Esophagus squamous epithelium (tissue), 5 donors: ENCODE results near the gene RNF215. TPM values are rescaled to one million over a fixed set of nuclear protein-coding genes. Genes with fewer than 3 reads are reported as not detected.
A peak's percentile ranks its signal among the peaks of the same experiment; 100 is the strongest.

Experiments
- DNase-seq: peaks from one replicate; lab custom pipeline; 2025; lab: John Stamatoyannopoulos, UW
- H3K27ac ChIP-seq, 4 donors: fragments of 200-600 bp; sonication (generic); one replicate each; pipeline ENCODE4 v1.5.1; 2016 to 2019; ENCODE audit warnings: mild to moderate bottlenecking in 1 of 4
- H3K27me3 ChIP-seq, 4 donors: fragments of 200-600 bp; sonication (generic); 1 replicate in 3 of 4; 2 replicates in 1 of 4; pipeline versions ENCODE4 v1.5.1 to v1.6.0; 2017 to 2021; ENCODE audit warnings: antibody characterized with exemption in 1 of 4
- H3K36me3 ChIP-seq, 3 donors: fragments of 200-600 bp; sonication (generic); one replicate each; pipeline ENCODE4 v1.5.1; 2016 to 2019
- H3K4me1 ChIP-seq, 3 donors: fragments of 200-600 bp; sonication (generic); one replicate each; pipeline ENCODE4 v1.5.1; 2017 to 2019
- H3K4me3 ChIP-seq, 4 donors: fragments of 200-600 bp; sonication (generic); 1 replicate in 3 of 4; 2 replicates in 1 of 4; pipeline ENCODE4 v1.5.1; 2016 to 2019; ENCODE audit warnings: mild to moderate bottlenecking in 2 of 4, moderate library complexity in 1 of 4
- H3K9me3 ChIP-seq, 3 donors: fragments of 200-600 bp; sonication (generic); one replicate each; pipeline ENCODE4 v1.5.1; 2016 to 2019
- CTCF ChIP-seq, 6 experiments: fragments of 450-650 bp in 4 of 6; fragments of 200-600 bp in 2 of 6; sonication (generic) in 2 of 6; IDR thresholded peaks; one replicate each; pipeline ENCODE4 v1.5.1; 2016 to 2019; ENCODE audit warnings: antibody characterized with exemption in 6 of 6, mild to moderate bottlenecking in 4 of 6, moderate library complexity in 4 of 6
- POLR2A ChIP-seq, 4 donors: fragments of 450-650 bp; IDR thresholded peaks; one replicate each; pipeline ENCODE4 v1.6.1; 2017; ENCODE audit warnings: antibody characterized with exemption in 4 of 4, mild to moderate bottlenecking in 4 of 4, moderate library complexity in 3 of 4
- WGBS, 2 donors: methylation state at CpG; one replicate each; pipeline ENCODE4 v1.1.5; 2018; 5-methylcytosine and 5-hydroxymethylcytosine counted together
- intact Hi-C: fragments of 100-400 bp; cut with DNase I; formaldehyde crosslinking; loops from one replicate; pipeline ENCODE4 v1.15.0; 2022
- total RNA-seq, 4 donors: library from RNA; depleted of rRNA; stranded (reverse); fragments of >200 nt; gene quantifications; one replicate each; pipeline ENCODE4 v1.1.0, GENCODE V29; 2016
- donor health status: DM: yes; HTN: yes; CAD: no.

Gene RNF215
- total RNA-seq, 4 donors from 2014 or later, result 2.3 to 8.4 (median 3.9) TPM

- no peaks in the 10 kb centered on the region for H3K9me3 ChIP-seq
- H3K4me3 ChIP-seq, result no peak overlapping the region
- no peak for DNase-seq
- no peak overlapping the region for H3K27ac ChIP-seq
- intact Hi-C loops, result loop anchor here (5.0 kb wide), 1 partner anchor 35 kb away; the partner anchor contains the start of gene MTFP1
- H3K4me1 ChIP-seq, result peaks cover 6 to 32% (median 10%) of the 10 kb centered on the region in 3 donors
- TF ChIP-seq CTCF (IDR thresholded peaks at IDR 0.05) (no peak), POLR2A (IDR thresholded peaks at IDR 0.05) (no peak)
- H3K27me3 ChIP-seq, result peaks cover 0 to 22% (median 0%) of the 10 kb centered on the region in 4 donors
- WGBS, 2 donors, result 51 to 61% methylated on average over 5 to 9 of the region's 9 CpGs
- H3K36me3 ChIP-seq, result no peaks in the 10 kb centered on the region
Observed at GRCh38 chr22:30392661-30393321, 5.6 kb upstream of the RNF215 start.

GRCh38 chr22:30390974-30391691 lies 3.9 kb upstream of the RNF215 start:
- TF ChIP-seq CTCF (IDR thresholded peaks at IDR 0.05) (peak; percentile 84 to 94 (median 88)), POLR2A (IDR thresholded peaks at IDR 0.05) (no peak)
- H3K27me3 ChIP-seq, result peaks cover 0 to 11% (median 0%) of the 10 kb centered on the region in 4 donors
- DNase-seq, result no peak
- H3K4me1 ChIP-seq, result peaks cover 10 to 29% (median 12%) of the 10 kb centered on the region in 3 donors
- intact Hi-C loops, result loop anchor here (2.0 to 5.0 kb wide), 2 partner anchors 36 to 94 kb away; partner anchors contain the start of gene MTFP1
- WGBS, 2 donors, result 49 to 65% methylated on average over 3 of the region's 5 CpGs
- no peaks in the 10 kb centered on the region for H3K36me3 ChIP-seq
- no peak overlapping the region for H3K27ac ChIP-seq
- no peaks in the 10 kb centered on the region for H3K9me3 ChIP-seq
- no peak overlapping the region for H3K4me3 ChIP-seq

GRCh38 chr22:30386608-30386959 lies 627 bp downstream of the RNF215 start:
- Histone ChIP-seq H3K4me3 (peak overlapping the region; percentile 42 to 85 (median 58)), H3K27me3 (no peaks in the 10 kb centered on the region), H3K9me3 (no peaks in the 10 kb centered on the region), H3K4me1 (peaks cover 12 to 19% (median 12%) of the 10 kb centered on the region in 3 donors), H3K36me3 (peaks cover 0 to 29% (median 0%) of the 10 kb centered on the region in 3 donors), H3K27ac (peak overlapping the region; percentile 75 to 94 (median 86))
- intact Hi-C loops, result loop anchor here (5.0 to 10.0 kb wide), 2 partner anchors 99 to 282 kb away; partner anchors contain the start of gene CASTOR1
- 80% methylated on average over 1 of the region's 10 CpGs; no CpG with 5 or more reads in 1 of the 2 donors for WGBS, 2 donors
- TF ChIP-seq POLR2A (IDR thresholded peaks at IDR 0.05), result no peak
- no peak for TF ChIP-seq CTCF (IDR thresholded peaks at IDR 0.05)
- DNase-seq, result no peak

- H3K27ac ChIP-seq, result no peak overlapping the region
- TF ChIP-seq POLR2A (IDR thresholded peaks at IDR 0.05) (no peak), CTCF (IDR thresholded peaks at IDR 0.05) (no peak)
- peaks cover 12 to 19% (median 12%) of the 10 kb centered on the region in 3 donors for H3K4me1 ChIP-seq
- WGBS, 2 donors, result 85 to 89% methylated on average over 6 to 10 of the region's 10 CpGs
- H3K9me3 ChIP-seq, result no peaks in the 10 kb centered on the region
- H3K27me3 ChIP-seq, result no peaks in the 10 kb centered on the region
- H3K4me3 ChIP-seq, result no peak overlapping the region
- no peak for DNase-seq
- peaks cover 0 to 36% (median 0%) of the 10 kb centered on the region in 3 donors for H3K36me3 ChIP-seq
- intact Hi-C loops, result loop anchor here (5.0 to 10.0 kb wide), 2 partner anchors 99 to 281 kb away; partner anchors contain the start of gene CASTOR1
Observed at GRCh38 chr22:30385942-30386341, 1.3 kb downstream of the RNF215 start.
